ENCODE data around the gene AMOTL1.

GRCh38 chr11:94746721-94747120 is 21.4 kb upstream of the AMOTL1 start:
- no peak for TF ChIP-seq CTCF (IDR thresholded peaks at IDR 0.05)
- TF ChIP-seq POLR2A (IDR thresholded peaks at IDR 0.05), result no peak
